Inflammatory macrophage treated with lipopolysaccharide for 4 hours (primary cell): Measurements from ENCODE around the gene SERTAD1.

ENCODE experiments used
- DNase-seq: peaks from one replicate; pipeline ENCODE4 v3.0.0-alpha.2; 2020

Gene SERTAD1

GRCh38 chr19:40398417-40399131 is 27.2 kb downstream of the SERTAD1 start:
- DNase-seq = peak; percentile 56

GRCh38 chr19:40397568-40397906 is 28.3 kb downstream of the SERTAD1 start:
- no peak for DNase-seq

- DNase-seq = no peak
Observed at GRCh38 chr19:40396886-40397567, 28.8 kb downstream of the SERTAD1 start.

- DNase-seq = no peak
Observed at GRCh38 chr19:40395956-40396355, 29.8 kb downstream of the SERTAD1 start.

- no peak for DNase-seq
Observed at GRCh38 chr19:40394816-40395210, 31.0 kb downstream of the SERTAD1 start.

- DNase-seq = no peak
Observed at GRCh38 chr19:40393894-40394815, 31.6 kb downstream of the SERTAD1 start.

- no peak for DNase-seq
Observed at GRCh38 chr19:40392894-40393517, 32.8 kb downstream of the SERTAD1 start.

GRCh38 chr19:40392123-40392522 is 33.7 kb downstream of the SERTAD1 start:
- no peak for DNase-seq

- no peak for DNase-seq
Observed at GRCh38 chr19:40390084-40390742, 35.6 kb downstream of the SERTAD1 start, which contains the start of gene HIPK4. TSS of gene HIPK4 (minus strand) at chr19:40390181. CDS start at chr19:40389902, 279 bp downstream.

- DNase-seq = no peak
Observed at GRCh38 chr19:40389404-40390083, 36.2 kb downstream of the SERTAD1 start.

- no peak for DNase-seq
Observed at GRCh38 chr19:40388481-40388880, 37.3 kb downstream of the SERTAD1 start.

GRCh38 chr19:40387155-40387554 is 38.6 kb downstream of the SERTAD1 start:
- no peak for DNase-seq

GRCh38 chr19:40383668-40384248 is 42.0 kb downstream of the SERTAD1 start:
- no peak for DNase-seq

GRCh38 chr19:40381321-40381720 is 44.5 kb downstream of the SERTAD1 start:
- no peak for DNase-seq

GRCh38 chr19:40380199-40381037 is 45.4 kb downstream of the SERTAD1 start:
- DNase-seq = no peak

GRCh38 chr19:40379446-40380198 is 46.2 kb downstream of the SERTAD1 start:
- no peak for DNase-seq

- no peak for DNase-seq
Observed at GRCh38 chr19:40378509-40378908, 47.3 kb downstream of the SERTAD1 start.

- DNase-seq = no peak
Observed at GRCh38 chr19:40377876-40378385, 47.9 kb downstream of the SERTAD1 start.

GRCh38 chr19:40376286-40376862 is 49.4 kb downstream of the SERTAD1 start:
- no peak for DNase-seq
